ENCODE results near the gene ORC6. TPM values are rescaled to one million over a fixed set of nuclear protein-coding genes. Genes with fewer than 3 reads are reported as not detected.

The ORC6 gene
- total and polyA plus RNA-seq, 9 of the 15 experiments (the other 6 are each of a cell fraction or from before 2014, with no cell fraction given) = 18.7 to 71.4 (median 47.0) TPM

DNA sequence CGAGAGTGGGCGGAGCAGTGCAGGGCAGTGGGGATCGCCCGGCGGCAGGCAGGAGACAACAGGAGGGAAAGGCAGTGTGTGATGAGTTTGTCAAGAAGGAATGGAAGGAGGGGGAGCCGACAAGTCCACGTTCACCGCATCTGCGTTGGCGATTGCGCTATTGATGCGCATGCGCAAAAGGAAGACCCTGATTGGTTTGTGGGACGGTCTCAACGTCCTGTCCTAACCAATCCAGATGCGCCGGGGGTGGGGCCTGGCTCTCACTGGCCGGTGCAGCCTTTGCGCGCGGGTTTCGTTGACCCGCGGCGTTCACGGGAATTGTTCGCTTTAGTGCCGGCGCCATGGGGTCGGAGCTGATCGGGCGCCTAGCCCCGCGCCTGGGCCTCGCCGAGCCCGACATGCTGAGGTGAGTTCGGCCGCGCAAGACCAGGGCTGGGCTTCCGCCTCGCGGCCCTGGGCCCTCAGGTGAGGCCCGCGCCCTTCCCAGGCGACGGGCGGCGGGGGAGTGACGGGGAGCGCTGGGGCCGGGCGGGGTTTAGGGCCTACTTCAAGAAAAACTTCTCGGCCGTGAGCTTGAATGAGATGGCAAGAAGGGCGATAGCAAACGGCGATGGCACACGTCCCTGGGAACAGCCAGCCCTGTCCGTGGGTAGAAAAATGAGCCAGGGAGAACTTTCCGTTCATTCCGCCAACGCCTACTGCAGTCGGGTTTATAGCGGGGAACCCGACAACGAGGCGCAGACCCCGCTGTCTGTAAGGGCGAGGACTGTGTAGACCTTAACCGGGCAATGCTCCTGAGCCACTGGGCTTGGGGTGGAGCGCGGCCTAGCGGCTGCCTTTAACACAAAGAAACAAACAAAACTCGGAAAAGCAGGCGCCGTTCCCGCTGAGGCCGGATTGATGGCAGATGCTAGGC is at the start of gene ORC6 (continued):
- TF ChIP-seq MEIS2 (IDR thresholded peaks at IDR 0.05; ENCODE audit: partially characterized antibody) (peak; percentile 80), ESRRA (IDR thresholded peaks at IDR 0.05; ENCODE audit: borderline replicate concordance, low read depth) (no peak), HNRNPLL (IDR thresholded peaks at IDR 0.05; ENCODE audit: low read depth, low read length, poor library complexity, severe bottlenecking) (peak; percentile 59), CREB1 (IDR thresholded peaks at IDR 0.05) (peak; percentile 23; the same call in 1 of the 2 replicates), CREB1 (CRISPR knock-in tag; IDR thresholded peaks at IDR 0.05) (peak; percentile 39; the same call in 1 of the 2 replicates), CAMTA2 (CRISPR knock-in tag; conservative IDR thresholded peaks at IDR 0.05) (no peak), EGR1 (conservative IDR thresholded peaks at IDR 0.05) (peak; percentile 82), KAT8 (IDR thresholded peaks at IDR 0.05; ENCODE audit: low read depth) (no peak)
- TF ChIP-seq, protein P1, sequence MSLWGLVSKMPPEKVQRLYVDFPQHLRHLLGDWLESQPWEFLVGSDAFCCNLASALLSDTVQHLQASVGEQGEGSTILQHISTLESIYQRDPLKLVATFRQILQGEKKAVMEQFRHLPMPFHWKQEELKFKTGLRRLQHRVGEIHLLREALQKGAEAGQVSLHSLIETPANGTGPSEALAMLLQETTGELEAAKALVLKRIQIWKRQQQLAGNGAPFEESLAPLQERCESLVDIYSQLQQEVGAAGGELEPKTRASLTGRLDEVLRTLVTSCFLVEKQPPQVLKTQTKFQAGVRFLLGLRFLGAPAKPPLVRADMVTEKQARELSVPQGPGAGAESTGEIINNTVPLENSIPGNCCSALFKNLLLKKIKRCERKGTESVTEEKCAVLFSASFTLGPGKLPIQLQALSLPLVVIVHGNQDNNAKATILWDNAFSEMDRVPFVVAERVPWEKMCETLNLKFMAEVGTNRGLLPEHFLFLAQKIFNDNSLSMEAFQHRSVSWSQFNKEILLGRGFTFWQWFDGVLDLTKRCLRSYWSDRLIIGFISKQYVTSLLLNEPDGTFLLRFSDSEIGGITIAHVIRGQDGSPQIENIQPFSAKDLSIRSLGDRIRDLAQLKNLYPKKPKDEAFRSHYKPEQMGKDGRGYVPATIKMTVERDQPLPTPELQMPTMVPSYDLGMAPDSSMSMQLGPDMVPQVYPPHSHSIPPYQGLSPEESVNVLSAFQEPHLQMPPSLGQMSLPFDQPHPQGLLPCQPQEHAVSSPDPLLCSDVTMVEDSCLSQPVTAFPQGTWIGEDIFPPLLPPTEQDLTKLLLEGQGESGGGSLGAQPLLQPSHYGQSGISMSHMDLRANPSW (CRISPR knock-in tag; IDR thresholded peaks at IDR 0.05) = no peak
- TF ChIP-seq, protein P2, sequence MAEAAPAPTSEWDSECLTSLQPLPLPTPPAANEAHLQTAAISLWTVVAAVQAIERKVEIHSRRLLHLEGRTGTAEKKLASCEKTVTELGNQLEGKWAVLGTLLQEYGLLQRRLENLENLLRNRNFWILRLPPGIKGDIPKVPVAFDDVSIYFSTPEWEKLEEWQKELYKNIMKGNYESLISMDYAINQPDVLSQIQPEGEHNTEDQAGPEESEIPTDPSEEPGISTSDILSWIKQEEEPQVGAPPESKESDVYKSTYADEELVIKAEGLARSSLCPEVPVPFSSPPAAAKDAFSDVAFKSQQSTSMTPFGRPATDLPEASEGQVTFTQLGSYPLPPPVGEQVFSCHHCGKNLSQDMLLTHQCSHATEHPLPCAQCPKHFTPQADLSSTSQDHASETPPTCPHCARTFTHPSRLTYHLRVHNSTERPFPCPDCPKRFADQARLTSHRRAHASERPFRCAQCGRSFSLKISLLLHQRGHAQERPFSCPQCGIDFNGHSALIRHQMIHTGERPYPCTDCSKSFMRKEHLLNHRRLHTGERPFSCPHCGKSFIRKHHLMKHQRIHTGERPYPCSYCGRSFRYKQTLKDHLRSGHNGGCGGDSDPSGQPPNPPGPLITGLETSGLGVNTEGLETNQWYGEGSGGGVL (CRISPR knock-in tag; IDR thresholded peaks at IDR 0.05) = no peak
- TF ChIP-seq, protein P3, sequence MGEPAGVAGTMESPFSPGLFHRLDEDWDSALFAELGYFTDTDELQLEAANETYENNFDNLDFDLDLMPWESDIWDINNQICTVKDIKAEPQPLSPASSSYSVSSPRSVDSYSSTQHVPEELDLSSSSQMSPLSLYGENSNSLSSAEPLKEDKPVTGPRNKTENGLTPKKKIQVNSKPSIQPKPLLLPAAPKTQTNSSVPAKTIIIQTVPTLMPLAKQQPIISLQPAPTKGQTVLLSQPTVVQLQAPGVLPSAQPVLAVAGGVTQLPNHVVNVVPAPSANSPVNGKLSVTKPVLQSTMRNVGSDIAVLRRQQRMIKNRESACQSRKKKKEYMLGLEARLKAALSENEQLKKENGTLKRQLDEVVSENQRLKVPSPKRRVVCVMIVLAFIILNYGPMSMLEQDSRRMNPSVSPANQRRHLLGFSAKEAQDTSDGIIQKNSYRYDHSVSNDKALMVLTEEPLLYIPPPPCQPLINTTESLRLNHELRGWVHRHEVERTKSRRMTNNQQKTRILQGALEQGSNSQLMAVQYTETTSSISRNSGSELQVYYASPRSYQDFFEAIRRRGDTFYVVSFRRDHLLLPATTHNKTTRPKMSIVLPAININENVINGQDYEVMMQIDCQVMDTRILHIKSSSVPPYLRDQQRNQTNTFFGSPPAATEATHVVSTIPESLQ (CRISPR knock-in tag; IDR thresholded peaks at IDR 0.05) = no peak
- TF ChIP-seq, protein P4, sequence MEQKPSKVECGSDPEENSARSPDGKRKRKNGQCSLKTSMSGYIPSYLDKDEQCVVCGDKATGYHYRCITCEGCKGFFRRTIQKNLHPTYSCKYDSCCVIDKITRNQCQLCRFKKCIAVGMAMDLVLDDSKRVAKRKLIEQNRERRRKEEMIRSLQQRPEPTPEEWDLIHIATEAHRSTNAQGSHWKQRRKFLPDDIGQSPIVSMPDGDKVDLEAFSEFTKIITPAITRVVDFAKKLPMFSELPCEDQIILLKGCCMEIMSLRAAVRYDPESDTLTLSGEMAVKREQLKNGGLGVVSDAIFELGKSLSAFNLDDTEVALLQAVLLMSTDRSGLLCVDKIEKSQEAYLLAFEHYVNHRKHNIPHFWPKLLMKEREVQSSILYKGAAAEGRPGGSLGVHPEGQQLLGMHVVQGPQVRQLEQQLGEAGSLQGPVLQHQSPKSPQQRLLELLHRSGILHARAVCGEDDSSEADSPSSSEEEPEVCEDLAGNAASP (IDR thresholded peaks at IDR 0.05) = no peak
- TF ChIP-seq, protein P5, sequence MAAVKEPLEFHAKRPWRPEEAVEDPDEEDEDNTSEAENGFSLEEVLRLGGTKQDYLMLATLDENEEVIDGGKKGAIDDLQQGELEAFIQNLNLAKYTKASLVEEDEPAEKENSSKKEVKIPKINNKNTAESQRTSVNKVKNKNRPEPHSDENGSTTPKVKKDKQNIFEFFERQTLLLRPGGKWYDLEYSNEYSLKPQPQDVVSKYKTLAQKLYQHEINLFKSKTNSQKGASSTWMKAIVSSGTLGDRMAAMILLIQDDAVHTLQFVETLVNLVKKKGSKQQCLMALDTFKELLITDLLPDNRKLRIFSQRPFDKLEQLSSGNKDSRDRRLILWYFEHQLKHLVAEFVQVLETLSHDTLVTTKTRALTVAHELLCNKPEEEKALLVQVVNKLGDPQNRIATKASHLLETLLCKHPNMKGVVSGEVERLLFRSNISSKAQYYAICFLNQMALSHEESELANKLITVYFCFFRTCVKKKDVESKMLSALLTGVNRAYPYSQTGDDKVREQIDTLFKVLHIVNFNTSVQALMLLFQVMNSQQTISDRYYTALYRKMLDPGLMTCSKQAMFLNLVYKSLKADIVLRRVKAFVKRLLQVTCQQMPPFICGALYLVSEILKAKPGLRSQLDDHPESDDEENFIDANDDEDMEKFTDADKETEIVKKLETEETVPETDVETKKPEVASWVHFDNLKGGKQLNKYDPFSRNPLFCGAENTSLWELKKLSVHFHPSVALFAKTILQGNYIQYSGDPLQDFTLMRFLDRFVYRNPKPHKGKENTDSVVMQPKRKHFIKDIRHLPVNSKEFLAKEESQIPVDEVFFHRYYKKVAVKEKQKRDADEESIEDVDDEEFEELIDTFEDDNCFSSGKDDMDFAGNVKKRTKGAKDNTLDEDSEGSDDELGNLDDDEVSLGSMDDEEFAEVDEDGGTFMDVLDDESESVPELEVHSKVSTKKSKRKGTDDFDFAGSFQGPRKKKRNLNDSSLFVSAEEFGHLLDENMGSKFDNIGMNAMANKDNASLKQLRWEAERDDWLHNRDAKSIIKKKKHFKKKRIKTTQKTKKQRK (IDR thresholded peaks at IDR 0.05; ENCODE audit: borderline replicate concordance, low read depth, low read length) = no peak
